ENCODE data around the gene ENPP7.
A peak's percentile ranks its signal among the peaks of the same experiment; 100 is the strongest.

Gene ENPP7

GRCh38 chr17:79713391-79713790 is 17.4 kb upstream of the ENPP7 start:
- TF ChIP-seq GATA2 (IDR thresholded peaks at IDR 0.05; ENCODE audit: low read depth, low read length), result no peak
- no peak for TF ChIP-seq GATA3 (IDR thresholded peaks at IDR 0.05; ENCODE audit: low read depth, low read length)

DNA sequence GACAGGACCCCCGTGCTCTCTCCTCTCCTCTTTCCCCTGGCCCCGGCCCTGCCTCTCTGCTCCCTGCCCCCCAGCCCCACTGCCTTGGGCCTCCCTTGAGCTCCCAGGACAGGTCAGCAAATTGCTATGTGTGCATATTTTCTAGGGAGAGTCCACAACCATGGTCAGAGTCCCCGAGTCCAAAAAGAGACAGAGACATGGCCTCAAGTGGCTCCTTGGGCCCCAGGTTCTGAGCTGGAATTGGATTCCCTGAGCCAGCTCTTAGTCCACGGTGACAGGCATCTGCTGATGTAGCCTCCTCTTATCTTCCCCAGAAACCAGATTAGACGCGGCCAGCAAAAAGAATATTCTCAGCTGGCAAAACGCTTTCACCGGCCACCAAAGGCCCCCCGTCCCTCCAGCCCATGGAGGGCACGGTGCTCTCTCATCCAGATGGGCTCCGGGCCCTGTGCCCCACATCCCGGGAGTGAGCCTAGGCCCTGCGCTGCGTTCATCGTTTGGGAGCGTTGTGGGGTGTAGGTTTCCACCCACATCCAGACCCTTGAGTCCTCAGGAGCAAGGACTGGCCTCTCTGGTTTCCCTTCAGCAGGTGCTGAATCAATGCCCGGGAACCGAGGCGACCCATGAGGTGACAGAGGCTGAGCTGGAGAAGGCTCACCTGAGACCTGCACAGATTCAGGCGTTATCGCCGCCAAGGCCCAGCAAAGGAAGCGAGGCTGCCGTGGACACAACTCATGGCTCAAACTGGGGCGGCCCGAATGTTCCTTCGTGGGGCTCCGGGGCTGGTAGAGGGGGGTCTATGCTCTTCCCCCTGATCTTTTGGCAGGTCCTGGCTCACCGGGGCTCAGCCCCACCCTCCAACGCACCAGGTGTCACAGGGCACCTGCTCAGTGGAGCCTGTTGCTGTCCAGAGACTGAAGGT is 16.3 kb upstream of the ENPP7 start:
- TF ChIP-seq GATA3 (IDR thresholded peaks at IDR 0.05; ENCODE audit: low read depth, low read length), result no peak
- no peak for TF ChIP-seq GATA2 (IDR thresholded peaks at IDR 0.05; ENCODE audit: low read depth, low read length)

- TF ChIP-seq GATA3 (IDR thresholded peaks at IDR 0.05; ENCODE audit: low read depth, low read length), result no peak
- TF ChIP-seq GATA2 (IDR thresholded peaks at IDR 0.05; ENCODE audit: low read depth, low read length), result no peak
Observed at GRCh38 chr17:79715098-79715942, 15.4 kb upstream of the ENPP7 start.

DNA sequence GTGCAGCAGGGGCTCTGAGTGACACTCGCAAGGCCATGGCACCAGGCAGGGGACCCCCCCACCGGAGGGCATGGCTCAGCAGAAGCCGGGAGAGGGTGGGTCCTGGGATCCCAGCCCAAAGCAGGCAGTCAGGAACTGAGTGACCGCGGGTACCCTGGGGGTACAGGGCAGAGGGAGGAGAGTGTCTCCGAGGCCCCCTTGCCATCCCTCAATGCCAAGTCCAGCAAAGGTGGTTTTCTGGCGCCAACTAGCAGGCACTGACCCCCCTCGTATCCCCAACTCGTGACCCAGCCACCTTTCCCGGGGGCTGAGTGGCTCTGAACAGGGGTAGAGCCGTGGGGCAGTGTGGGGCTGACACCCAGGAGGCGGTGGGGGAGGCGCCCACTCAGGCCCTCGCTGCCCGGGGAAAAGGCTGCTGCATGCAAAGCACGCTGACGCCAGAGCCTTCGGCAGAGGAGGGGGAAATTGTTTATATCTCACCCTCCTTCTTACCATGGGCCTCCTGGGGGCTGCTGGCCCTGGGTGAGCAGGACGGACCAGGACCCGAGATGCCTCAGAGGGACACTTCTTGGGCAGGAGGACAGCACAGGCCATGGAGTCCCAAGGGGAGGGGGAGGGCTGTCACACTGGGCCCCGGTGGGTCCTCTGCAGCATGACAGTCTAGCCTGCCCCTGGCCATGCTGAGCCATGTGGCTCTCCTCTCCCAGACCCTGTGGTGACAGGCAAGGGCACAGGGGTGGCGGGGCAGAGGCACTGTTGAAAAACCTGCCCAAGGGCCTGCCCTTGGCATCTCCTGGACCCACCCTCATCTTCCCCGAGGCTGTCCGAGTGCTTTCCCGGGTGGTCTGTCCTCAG is 14.6 kb upstream of the ENPP7 start:
- TF ChIP-seq GATA2 (IDR thresholded peaks at IDR 0.05; ENCODE audit: low read depth, low read length) (no peak), GATA3 (IDR thresholded peaks at IDR 0.05; ENCODE audit: low read depth, low read length) (no peak)

DNA sequence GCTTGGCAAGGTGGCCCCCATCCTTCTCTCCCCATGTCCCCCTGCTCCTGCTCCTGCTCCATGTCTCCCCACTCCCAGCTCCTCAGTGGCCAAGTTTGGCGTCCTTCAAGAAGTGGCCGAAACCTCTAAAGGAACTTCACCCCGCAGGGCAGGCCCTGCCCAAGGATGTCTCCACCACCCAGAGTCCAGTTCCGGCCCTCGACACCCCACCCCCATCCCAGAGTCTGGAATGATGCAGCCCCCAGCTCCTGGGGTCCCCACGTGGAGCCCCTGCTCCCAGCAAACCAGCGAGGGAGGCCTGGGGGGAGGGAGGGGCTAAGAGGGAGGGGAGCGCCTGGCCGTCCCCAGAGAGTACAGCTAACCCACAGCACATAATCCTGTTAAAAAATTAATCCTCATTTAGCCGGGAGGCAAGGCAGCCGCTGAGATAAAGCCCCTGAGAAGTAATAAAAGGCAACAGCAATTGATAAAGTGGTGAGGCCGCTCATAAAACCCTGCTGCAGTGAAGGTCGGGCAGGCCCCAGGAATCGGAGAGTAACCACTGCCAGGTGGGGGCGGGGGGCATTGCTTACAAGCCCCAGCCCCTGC is 9.9 kb upstream of the ENPP7 start:
- TF ChIP-seq GATA3 (IDR thresholded peaks at IDR 0.05; ENCODE audit: low read depth, low read length) (no peak), GATA2 (IDR thresholded peaks at IDR 0.05; ENCODE audit: low read depth, low read length) (peak; percentile 59)

DNA sequence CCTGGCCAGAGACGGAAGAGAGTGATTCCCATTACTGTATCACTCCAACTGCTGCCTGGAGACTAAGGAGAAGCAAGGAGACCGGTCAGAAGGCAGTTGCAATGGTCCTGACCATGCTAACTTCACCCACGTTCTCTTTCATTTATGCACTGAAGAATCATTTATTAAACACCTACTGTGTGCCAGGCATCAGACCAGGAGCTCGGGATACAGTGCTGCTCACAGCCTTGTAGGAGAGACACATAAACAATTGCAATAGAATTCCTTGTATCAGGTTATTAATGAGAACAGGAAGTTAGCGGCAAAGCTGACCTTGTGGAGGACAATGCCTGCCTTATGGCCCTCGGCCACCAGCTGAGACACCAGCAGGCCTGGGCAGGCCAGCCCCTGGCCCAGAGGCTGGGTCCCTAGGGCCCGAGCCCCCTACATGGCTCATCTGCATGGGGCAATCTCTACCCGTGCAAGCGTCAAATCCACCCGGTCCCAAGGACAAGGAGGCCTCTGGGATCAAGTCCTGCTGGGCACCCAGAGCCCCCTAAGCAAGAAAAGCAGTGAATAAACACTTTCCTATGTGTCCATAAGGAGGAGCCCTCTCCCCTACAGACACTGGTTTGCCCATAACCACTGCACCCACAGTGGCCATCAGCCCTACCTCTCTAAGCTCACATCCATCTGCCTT is 8.6 kb upstream of the ENPP7 start:
- TF ChIP-seq GATA2 (IDR thresholded peaks at IDR 0.05; ENCODE audit: low read depth, low read length) (no peak), GATA3 (IDR thresholded peaks at IDR 0.05; ENCODE audit: low read depth, low read length) (no peak)

- TF ChIP-seq GATA2 (IDR thresholded peaks at IDR 0.05; ENCODE audit: low read depth, low read length) (no peak), GATA3 (IDR thresholded peaks at IDR 0.05; ENCODE audit: low read depth, low read length) (no peak)
Observed at GRCh38 chr17:79722787-79723186, 8.0 kb upstream of the ENPP7 start.

- TF ChIP-seq GATA2 (IDR thresholded peaks at IDR 0.05; ENCODE audit: low read depth, low read length) (no peak), GATA3 (IDR thresholded peaks at IDR 0.05; ENCODE audit: low read depth, low read length) (no peak)
Observed at GRCh38 chr17:79728169-79728907, 2.4 kb upstream of the ENPP7 start.

- TF ChIP-seq GATA2 (IDR thresholded peaks at IDR 0.05; ENCODE audit: low read depth, low read length) (no peak), GATA3 (IDR thresholded peaks at IDR 0.05; ENCODE audit: low read depth, low read length) (no peak)
Observed at GRCh38 chr17:79728908-79729471, 1.8 kb upstream of the ENPP7 start.

GRCh38 chr17:79729761-79730160 is 982 bp upstream of the ENPP7 start:
- TF ChIP-seq GATA3 (IDR thresholded peaks at IDR 0.05; ENCODE audit: low read depth, low read length) (no peak), GATA2 (IDR thresholded peaks at IDR 0.05; ENCODE audit: low read depth, low read length) (no peak)

- TF ChIP-seq GATA3 (IDR thresholded peaks at IDR 0.05; ENCODE audit: low read depth, low read length), result no peak
- no peak for TF ChIP-seq GATA2 (IDR thresholded peaks at IDR 0.05; ENCODE audit: low read depth, low read length)
Observed at GRCh38 chr17:79730437-79730768, 340 bp upstream of the ENPP7 start.

DNA sequence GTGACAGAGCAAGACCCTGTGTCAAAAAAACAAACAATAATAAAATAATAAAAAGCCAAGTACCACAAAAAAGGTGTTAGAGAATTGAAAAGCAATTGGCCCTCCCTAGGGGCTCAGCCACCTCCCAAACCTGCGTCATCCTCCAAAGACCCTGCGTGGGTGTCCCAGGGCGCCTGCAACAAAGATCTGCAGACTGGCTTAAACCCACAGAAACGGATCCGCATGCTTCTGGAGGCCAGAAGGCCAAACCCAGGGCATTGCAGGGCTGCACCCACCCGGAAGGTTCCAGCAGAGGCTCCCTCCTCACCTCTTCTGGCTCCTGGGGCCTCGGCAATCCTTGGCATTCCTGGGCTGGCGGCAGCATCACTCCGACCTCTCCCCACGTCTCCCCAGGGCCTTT is 1.5 kb downstream of the ENPP7 start:
- TF ChIP-seq GATA2 (IDR thresholded peaks at IDR 0.05; ENCODE audit: low read depth, low read length), result no peak
- no peak for TF ChIP-seq GATA3 (IDR thresholded peaks at IDR 0.05; ENCODE audit: low read depth, low read length)

Measured in SH-SY5Y (cell line).